Esophagus muscularis mucosa (tissue), 4 donors: ENCODE results near the gene GPR65. TPM values are rescaled to one million over a fixed set of nuclear protein-coding genes. Genes with fewer than 3 reads are reported as not detected.
"Not testable (repeated sequence)": the region's sequence is repeated elsewhere in the genome, so short reads cannot be mapped to it uniquely, and the experiment has no call there.

Source experiments
- DNase-seq: peaks from one replicate; pipeline ENCODE4 v3.0.0-alpha.2; 2017; ENCODE audit errors: extremely low spot score
- H3K27ac ChIP-seq, 4 donors: fragments of 200-600 bp; sonication (generic); replicated peaks in 1 of 4; 1 replicate in 3 of 4; 2 replicates in 1 of 4; pipeline ENCODE4 v1.5.1; 2016 to 2019; ENCODE audit warnings: mild to moderate bottlenecking in 1 of 4
- H3K27me3 ChIP-seq, 4 donors: fragments of 200-600 bp; sonication (generic); one replicate each; pipeline versions ENCODE4 v1.5.1 to v1.6.0; 2016 to 2019
- H3K36me3 ChIP-seq, 4 donors: fragments of 200-600 bp; sonication (generic); one replicate each; pipeline ENCODE4 v1.5.1; 2016 to 2019
- H3K4me1 ChIP-seq, 4 donors: fragments of 200-600 bp; sonication (generic); one replicate each; pipeline ENCODE4 v1.5.1; 2016 to 2019
- H3K4me3 ChIP-seq, 4 donors: fragments of 200-600 bp; sonication (generic); 1 replicate in 2 of 4; 2 replicates in 2 of 4; pipeline ENCODE4 v1.5.1; 2016 to 2019; ENCODE audit warnings: mild to moderate bottlenecking in 4 of 4, moderate library complexity in 1 of 4
- H3K9me3 ChIP-seq, 4 donors: fragments of 200-600 bp; sonication (generic); 1 replicate in 3 of 4; 2 replicates in 1 of 4; pipeline ENCODE4 v1.5.1; 2016 to 2019
- CTCF ChIP-seq, 3 experiments: fragments of 200-600 bp in 2 of 3; fragments of 450-650 bp in 1 of 3; sonication (generic) in 2 of 3; IDR thresholded peaks; one replicate each; pipeline ENCODE4 v1.5.1; 2017 to 2019; ENCODE audit warnings: antibody characterized with exemption in 3 of 3, mild to moderate bottlenecking in 2 of 3, moderate library complexity in 1 of 3
- EP300 ChIP-seq: sonication (generic); formaldehyde crosslinking; IDR thresholded peaks from one replicate; pipeline ENCODE4 v1.6.1; 2017; ENCODE audit warnings: antibody characterized with exemption
- POLR2A ChIP-seq: fragments of 450-650 bp; IDR thresholded peaks from one replicate; pipeline ENCODE4 v1.6.1; 2017; ENCODE audit warnings: antibody characterized with exemption, moderate library complexity, mild to moderate bottlenecking, low read depth
- POLR2AphosphoS5 ChIP-seq, 2 donors: sonication (generic); formaldehyde crosslinking; IDR thresholded peaks; one replicate each; pipeline ENCODE4 v1.6.1; 2017; ENCODE audit warnings: antibody characterized with exemption in 2 of 2
- WGBS: methylation state at CpG from one replicate; pipeline ENCODE4 v1.1.5; 2018; 5-methylcytosine and 5-hydroxymethylcytosine counted together
- intact Hi-C: fragments of 100-400 bp; cut with DNase I; formaldehyde crosslinking; loops from one replicate; pipeline ENCODE4 v1.15.1; 2023
- total RNA-seq, 4 donors: library from RNA; depleted of rRNA; stranded (reverse); fragments of >200 nt; gene quantifications; one replicate each; pipeline versions ENCODE4 v1.1.0 to v1.2.1, GENCODE V29; 2016

The GPR65 gene
- total RNA-seq, 4 donors from 2014 or later: 0.32 to 2.5 (median 0.49) TPM

GRCh38 chr14:88013750-88014349 lies 8.9 kb downstream of the GPR65 start:
- Histone ChIP-seq H3K4me1 (peaks cover 0 to 3% (median 0%) of the 10 kb centered on the region in 4 donors), H3K4me3 (no peak overlapping the region), H3K9me3 (no peaks in the 10 kb centered on the region), H3K36me3 (no peaks in the 10 kb centered on the region), H3K27ac (no peak overlapping the region), H3K27me3 (peaks cover 0 to 3% (median 0%) of the 10 kb centered on the region in 4 donors)
- 11% methylated on average over 7 of the region's 7 CpGs for WGBS
- no peak for DNase-seq
- TF ChIP-seq CTCF (IDR thresholded peaks at IDR 0.05) (peak; percentile 63 to 94 (median 69)), EP300 (no peak), POLR2AphosphoS5 (IDR thresholded peaks at IDR 0.05) (no peak)
- intact Hi-C loops: no loop called here

- Histone ChIP-seq H3K27me3 (peaks cover 0 to 6% (median 0%) of the 10 kb centered on the region in 4 donors), H3K36me3 (no peaks in the 10 kb centered on the region), H3K27ac (no peak overlapping the region), H3K4me3 (no peak overlapping the region), H3K9me3 (no peaks in the 10 kb centered on the region), H3K4me1 (peaks cover 0 to 3% (median 0%) of the 10 kb centered on the region in 4 donors)
- WGBS: 83% methylated on average over 2 of the region's 2 CpGs
- no peak for DNase-seq
- intact Hi-C loops: no loop called here
- TF ChIP-seq EP300: no peak
- no peak for TF ChIP-seq POLR2AphosphoS5 (IDR thresholded peaks at IDR 0.05)
- TF ChIP-seq POLR2A: no peak
- no peak for TF ChIP-seq CTCF (IDR thresholded peaks at IDR 0.05)
Observed at GRCh38 chr14:88016768-88017167, 11.8 kb downstream of the GPR65 start.

- H3K27me3 ChIP-seq: peaks cover 0 to 6% (median 0%) of the 10 kb centered on the region in 4 donors
- no peaks in the 10 kb centered on the region for H3K36me3 ChIP-seq
- H3K4me1 ChIP-seq: peaks cover 0 to 3% (median 0%) of the 10 kb centered on the region in 4 donors
- no peak overlapping the region for H3K4me3 ChIP-seq
- intact Hi-C loops: no loop called here
- H3K9me3 ChIP-seq: no peaks in the 10 kb centered on the region
- H3K27ac ChIP-seq: no peak overlapping the region
- no peak for DNase-seq
- 46% methylated on average over 2 of the region's 2 CpGs for WGBS
- TF ChIP-seq POLR2AphosphoS5 (IDR thresholded peaks at IDR 0.05): no peak
- TF ChIP-seq CTCF (IDR thresholded peaks at IDR 0.05): no peak
- TF ChIP-seq EP300: no peak
- no peak for TF ChIP-seq POLR2A
Observed at GRCh38 chr14:88017535-88017934, 12.6 kb downstream of the GPR65 start.

GRCh38 chr14:88023658-88024187 lies 18.8 kb downstream of the GPR65 start:
- H3K27me3 ChIP-seq: peaks cover 0 to 3% (median 0%) of the 10 kb centered on the region in 4 donors
- no peak overlapping the region for H3K27ac ChIP-seq
- intact Hi-C loops: no loop called here
- no peak overlapping the region for H3K4me3 ChIP-seq
- no peak for DNase-seq
- no peaks in the 10 kb centered on the region for H3K36me3 ChIP-seq
- WGBS: 44% methylated on average over 3 of the region's 3 CpGs
- no peaks in the 10 kb centered on the region for H3K4me1 ChIP-seq
- no peaks in the 10 kb centered on the region for H3K9me3 ChIP-seq
- no peak for TF ChIP-seq POLR2A
- no peak for TF ChIP-seq EP300
- no peak for TF ChIP-seq CTCF (IDR thresholded peaks at IDR 0.05)
- TF ChIP-seq POLR2AphosphoS5 (IDR thresholded peaks at IDR 0.05): no peak

DNA sequence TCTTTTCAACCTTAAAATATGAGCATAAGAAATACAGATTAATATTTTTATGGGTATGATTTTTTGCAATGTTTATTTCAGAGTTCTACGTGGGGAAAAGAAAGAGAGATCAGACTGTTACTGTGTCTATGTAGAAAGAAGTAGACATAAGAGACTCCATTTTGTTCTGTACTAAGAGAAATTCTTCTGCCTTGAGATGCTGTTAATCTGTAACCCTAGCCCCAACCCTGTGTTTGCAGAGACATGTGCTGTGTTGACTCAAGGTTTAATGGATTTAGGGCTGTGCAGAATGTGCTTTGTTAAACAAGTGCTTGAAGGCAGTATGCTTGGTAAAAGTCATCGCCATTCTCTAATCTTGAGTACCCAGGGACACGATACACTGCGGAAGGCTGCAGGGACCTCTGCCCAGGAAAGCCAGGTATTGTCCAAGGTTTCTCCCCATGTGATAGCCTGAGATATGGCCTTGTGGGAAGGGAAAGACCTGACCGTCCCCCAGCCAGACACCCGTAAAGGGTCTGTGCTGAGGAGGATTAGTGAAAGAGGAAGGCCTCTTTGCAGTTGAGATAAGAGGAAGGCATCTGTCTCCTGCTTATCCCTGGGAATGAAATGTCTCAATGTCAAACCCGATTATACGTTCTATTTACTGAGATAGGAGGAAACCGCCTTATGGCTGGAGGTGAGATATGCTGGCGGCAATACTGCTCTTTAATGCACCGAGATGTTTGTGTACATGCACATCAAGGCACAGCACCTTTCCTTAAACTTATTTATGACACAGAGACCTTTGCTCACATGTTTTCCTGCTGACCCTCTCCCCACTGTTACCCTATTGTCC lies 19.5 kb downstream of the GPR65 start:
- H3K4me1 ChIP-seq, H3K27me3 ChIP-seq, DNase-seq, H3K27ac ChIP-seq, H3K36me3 ChIP-seq, intact Hi-C loops, H3K9me3 ChIP-seq, H3K4me3 ChIP-seq: not testable (repeated sequence)
- 74% methylated on average over 11 of the region's 11 CpGs for WGBS
